Neural cell (in vitro differentiated cells): Measurements from ENCODE around the gene CUEDC1. TPM values are rescaled to one million over a fixed set of nuclear protein-coding genes. Genes with fewer than 3 reads are reported as not detected.

Source experiments
- H2AFZ ChIP-seq: fragments of 200-600, 300-800 bp; sonication (generic), shearing (Covaris generic); 2 replicates; pipeline ENCODE4 v1.6.0; 2014; ENCODE audit warnings: low read depth, mild to moderate bottlenecking, antibody characterized with exemption, low read length, moderate library complexity
- H3F3A ChIP-seq: fragments of 200-600 bp; shearing (Covaris generic); 2 replicates; pipeline ENCODE4 v1.6.1; 2016; ENCODE audit warnings: mild to moderate bottlenecking, moderate library complexity, mixed read lengths, antibody characterized with exemption, low read length; ENCODE audit not compliant: insufficient read depth, poor library complexity, severe bottlenecking
- H3K27ac ChIP-seq: fragments of 200-600, 300-800 bp; sonication (generic), shearing (Covaris generic); 2 replicates; pipeline ENCODE4 v1.5.1; 2014; ENCODE audit warnings: mild to moderate bottlenecking, low read length, moderate library complexity
- H3K27me3 ChIP-seq: fragments of 300-800, 200-600 bp; sonication (generic), shearing (Covaris generic); 2 replicates; pipeline ENCODE4 v1.6.0; 2014; ENCODE audit warnings: mild to moderate bottlenecking, low read depth, low read length, moderate library complexity; ENCODE audit not compliant: insufficient read depth
- H3K36me3 ChIP-seq: fragments of 300-800, 200-600 bp; sonication (generic), shearing (Covaris generic); 2 replicates; pipeline ENCODE4 v1.5.1; 2014; ENCODE audit warnings: mild to moderate bottlenecking, antibody characterized with exemption, low read length, moderate library complexity; ENCODE audit not compliant: insufficient read depth
- H3K4me2 ChIP-seq: fragments of 300-800, 200-600 bp; sonication (generic), shearing (Covaris generic); 2 replicates; pipeline ENCODE4 v1.6.0; 2014; ENCODE audit warnings: mild to moderate bottlenecking, low read length
- H3K4me3 ChIP-seq: fragments of 300-800, 200-600 bp; sonication (generic), shearing (Covaris generic); 2 replicates; pipeline ENCODE4 v1.5.1; 2014; ENCODE audit warnings: mild to moderate bottlenecking, low read length, moderate library complexity
- H3K79me2 ChIP-seq: fragments of 200-600 bp; shearing (Covaris generic); replicated peaks from 2 replicates; pipeline ENCODE4 v1.6.0; 2014; ENCODE audit warnings: mild to moderate bottlenecking, low read length, moderate library complexity; ENCODE audit not compliant: insufficient read depth
- H3K9ac ChIP-seq: fragments of 300-800, 200-600 bp; sonication (generic), shearing (Covaris generic); 2 replicates; pipeline ENCODE4 v1.6.1; 2016; ENCODE audit warnings: mild to moderate bottlenecking, low read length, mixed read lengths
- H3K9me2 ChIP-seq: fragments of 200-600 bp; shearing (Covaris generic); 2 replicates; pipeline ENCODE4 v1.6.1; 2016; ENCODE audit warnings: mild to moderate bottlenecking, low read length, mixed read lengths; ENCODE audit not compliant: insufficient read depth
- H3K9me3 ChIP-seq: fragments of 200-600, 300-800 bp; sonication (generic), shearing (Covaris generic); 2 replicates; pipeline ENCODE4 v1.6.1; 2016; ENCODE audit warnings: mild to moderate bottlenecking, mixed run types, low read length, moderate library complexity, mixed read lengths
- H4K20me1 ChIP-seq: fragments of 200-600 bp; shearing (Covaris generic); 2 replicates; pipeline ENCODE4 v1.6.1; 2016; ENCODE audit warnings: mild to moderate bottlenecking, mixed run types; ENCODE audit not compliant: insufficient read depth
- EP300 ChIP-seq: fragments of 450-650 bp; conservative IDR thresholded peaks from 2 replicates; pipeline ENCODE4 v1.6.1; 2014; ENCODE audit warnings: antibody characterized with exemption, mild to moderate bottlenecking, moderate library complexity; ENCODE audit not compliant: poor library complexity, severe bottlenecking
- EZH2 ChIP-seq: fragments of 200-600, 300-800 bp; shearing (Covaris generic), sonication (generic); IDR thresholded peaks from 2 replicates; pipeline ENCODE4 v1.6.1; 2014; ENCODE audit warnings: antibody characterized with exemption, low read length, borderline replicate concordance, mild to moderate bottlenecking; ENCODE audit not compliant: insufficient read depth, poor library complexity, severe bottlenecking
- MXI1 ChIP-seq: fragments of 450-650 bp; conservative IDR thresholded peaks from 2 replicates; pipeline ENCODE4 v1.6.1; 2014; ENCODE audit warnings: antibody characterized with exemption, mild to moderate bottlenecking; ENCODE audit not compliant: poor library complexity, severe bottlenecking
- POLR2AphosphoS5 ChIP-seq: IDR thresholded peaks from 2 replicates; pipeline ENCODE4 v1.6.1; 2012
- RAD21 ChIP-seq: fragments of 450-650 bp; conservative IDR thresholded peaks from 2 replicates; pipeline ENCODE4 v1.6.1; 2014; ENCODE audit warnings: antibody characterized with exemption, mild to moderate bottlenecking, moderate library complexity
- REST ChIP-seq: IDR thresholded peaks from 2 replicates; pipeline ENCODE4 v1.6.1; 2012; ENCODE audit warnings: borderline replicate concordance
- SMC3 ChIP-seq: fragments of 450-650 bp; conservative IDR thresholded peaks from 2 replicates; pipeline ENCODE4 v1.6.1; 2014; ENCODE audit warnings: antibody characterized with exemption, mild to moderate bottlenecking, moderate library complexity; ENCODE audit not compliant: poor library complexity
- TAF1 ChIP-seq: IDR thresholded peaks from 2 replicates; pipeline ENCODE4 v1.6.1; 2012; ENCODE audit warnings: low read depth
- polyA plus RNA-seq: library from polyadenylated mRNA; depleted of rRNA; stranded (reverse); fragments of >200 nt; gene quantifications from 2 replicates; pipeline ENCODE4 v1.2.3, GENCODE V29; 2014
- TF ChIP-seq, protein P1 (sequence below): fragments of 450-650 bp; IDR thresholded peaks from 2 replicates; pipeline ENCODE4 v1.5.1; 2014; ENCODE audit warnings: antibody characterized with exemption, mild to moderate bottlenecking, moderate library complexity; ENCODE audit not compliant: poor library complexity, severe bottlenecking

The CUEDC1 gene
- polyA plus RNA-seq, 1 donor from 2014 or later = 27.0 TPM

DNA sequence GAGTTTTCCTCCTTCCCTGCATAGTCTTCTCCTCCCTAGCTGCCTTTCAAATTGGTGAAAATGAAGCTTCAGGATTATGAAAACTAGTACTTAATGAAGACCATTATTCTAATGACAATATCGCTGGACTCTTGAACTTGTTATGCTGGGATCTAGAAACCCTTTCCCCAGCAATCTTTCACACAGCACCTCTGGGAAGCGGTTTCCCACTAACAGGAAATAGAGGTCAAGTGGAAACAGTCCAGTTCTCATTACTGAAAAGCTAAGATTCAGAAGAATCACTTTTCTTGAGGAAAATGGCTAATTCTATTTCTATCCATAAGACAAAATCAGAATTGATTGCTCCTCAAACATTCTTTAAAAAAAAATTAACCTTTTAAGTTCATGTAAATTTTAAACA, 34.8 kb upstream of the CUEDC1 start:
- peaks cover 5% of the 10 kb centered on the region for H3F3A ChIP-seq
- TF ChIP-seq EZH2 (no peak), SMC3 (no peak), POLR2AphosphoS5 (no peak), MXI1 (no peak), EP300 (no peak), TAF1 (no peak), RAD21 (no peak), REST (no peak)
- TF ChIP-seq, protein P1, sequence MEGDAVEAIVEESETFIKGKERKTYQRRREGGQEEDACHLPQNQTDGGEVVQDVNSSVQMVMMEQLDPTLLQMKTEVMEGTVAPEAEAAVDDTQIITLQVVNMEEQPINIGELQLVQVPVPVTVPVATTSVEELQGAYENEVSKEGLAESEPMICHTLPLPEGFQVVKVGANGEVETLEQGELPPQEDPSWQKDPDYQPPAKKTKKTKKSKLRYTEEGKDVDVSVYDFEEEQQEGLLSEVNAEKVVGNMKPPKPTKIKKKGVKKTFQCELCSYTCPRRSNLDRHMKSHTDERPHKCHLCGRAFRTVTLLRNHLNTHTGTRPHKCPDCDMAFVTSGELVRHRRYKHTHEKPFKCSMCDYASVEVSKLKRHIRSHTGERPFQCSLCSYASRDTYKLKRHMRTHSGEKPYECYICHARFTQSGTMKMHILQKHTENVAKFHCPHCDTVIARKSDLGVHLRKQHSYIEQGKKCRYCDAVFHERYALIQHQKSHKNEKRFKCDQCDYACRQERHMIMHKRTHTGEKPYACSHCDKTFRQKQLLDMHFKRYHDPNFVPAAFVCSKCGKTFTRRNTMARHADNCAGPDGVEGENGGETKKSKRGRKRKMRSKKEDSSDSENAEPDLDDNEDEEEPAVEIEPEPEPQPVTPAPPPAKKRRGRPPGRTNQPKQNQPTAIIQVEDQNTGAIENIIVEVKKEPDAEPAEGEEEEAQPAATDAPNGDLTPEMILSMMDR = no peak

GRCh38 chr17:57988301-57989250, 33.4 kb upstream of the CUEDC1 start:
- TF ChIP-seq RAD21 = no peak
- peak; percentile 32 for TF ChIP-seq SMC3
- TF ChIP-seq POLR2AphosphoS5 = no peak
- peaks cover 13% of the 10 kb centered on the region for H4K20me1 ChIP-seq
- peak overlapping the region; percentile 91 for H3K27ac ChIP-seq
- H2AFZ ChIP-seq = peak overlapping the region; percentile 35
- peak overlapping the region; percentile 93 for H3K4me2 ChIP-seq
- no peaks in the 10 kb centered on the region for H3K9me2 ChIP-seq
- peak overlapping the region; percentile 95 for H3K9ac ChIP-seq
- no peaks in the 10 kb centered on the region for H3K9me3 ChIP-seq
- peaks cover 39% of the 10 kb centered on the region for H3K79me2 ChIP-seq
- H3K4me3 ChIP-seq = peak overlapping the region; percentile 91
- H3K27me3 ChIP-seq = no peaks in the 10 kb centered on the region
- peaks cover 5% of the 10 kb centered on the region for H3F3A ChIP-seq
- no peaks in the 10 kb centered on the region for H3K36me3 ChIP-seq

More for the DNA sequence above, 34.8 kb upstream of the CUEDC1 start:
- no peak overlapping the region for H2AFZ ChIP-seq
- H3K4me2 ChIP-seq = no peak overlapping the region
- H3K9me3 ChIP-seq = no peaks in the 10 kb centered on the region
- H3K27me3 ChIP-seq = no peaks in the 10 kb centered on the region
- no peak overlapping the region for H3K27ac ChIP-seq
- peaks cover 7% of the 10 kb centered on the region for H4K20me1 ChIP-seq
- no peaks in the 10 kb centered on the region for H3K36me3 ChIP-seq
- no peak overlapping the region for H3K4me3 ChIP-seq
- H3K9ac ChIP-seq = no peak overlapping the region
- no peaks in the 10 kb centered on the region for H3K9me2 ChIP-seq
- peaks cover 24% of the 10 kb centered on the region for H3K79me2 ChIP-seq
